B cell (primary cell): ENCODE results near the gene PSTK. TPM values are rescaled to one million over a fixed set of nuclear protein-coding genes. Genes with fewer than 3 reads are reported as not detected.

Experiments
- ATAC-seq: fragments of 200-7000 bp; cut with Tn5 transposase; one replicate; pipeline ENCODE4 v1.10.0; 2021; ENCODE audit warnings: low read depth, mild to moderate bottlenecking, moderate number of reproducible peaks, moderate library complexity
- CTCF ChIA-PET: fragments of 350-600 bp; sonication (Branson Sonifier 250); formaldehyde crosslinking; loops from one replicate; lab custom pipeline; 2021; ENCODE audit warnings: antibody characterized with exemption, inconsistent platforms; lab: Charles Lee
- POLR2A ChIA-PET: fragments of 350-600 bp; sonication (Branson Sonifier 250); formaldehyde crosslinking; loops from one replicate; lab custom pipeline; 2021; ENCODE audit warnings: antibody characterized with exemption; lab: Charles Lee
- DNase-seq: peaks from one replicate; pipeline ENCODE4 v3.0.0; 2013
- H2AFZ ChIP-seq: 2 replicates; pipeline ENCODE4 v1.6.1; 2012; ENCODE audit warnings: mild to moderate bottlenecking, low read depth, low read length; ENCODE audit not compliant: insufficient read depth, poor library complexity, severe bottlenecking
- H3K27ac ChIP-seq, 2 donors: 1 replicate in 1 of 2; 2 replicates in 1 of 2; pipeline ENCODE4 v1.5.1; 2012 to 2013; ENCODE audit warnings: low read length in 2 of 2, mild to moderate bottlenecking in 2 of 2, moderate library complexity in 1 of 2
- H3K27me3 ChIP-seq, 4 experiments: fragments of 200-600 bp in 1 of 4; sonication (generic) in 1 of 4; replicated peaks in 1 of 4; 1 replicate in 2 of 4; 2 replicates in 2 of 4; pipeline versions ENCODE4 v1.6.1 to v1.7.0; 2013 to 2016; ENCODE audit warnings: low read length in 3 of 4, mild to moderate bottlenecking in 2 of 4, mixed read lengths in 1 of 4, moderate library complexity in 1 of 4; ENCODE audit not compliant: insufficient read depth in 4 of 4, control insufficient read depth in 3 of 4; ENCODE audit errors: control extremely low read depth in 1 of 4
- H3K36me3 ChIP-seq, 2 experiments: replicated peaks in 1 of 2; 1 replicate in 1 of 2; 2 replicates in 1 of 2; pipeline versions ENCODE4 v1.6.1 to v1.7.1; 2013; ENCODE audit warnings: low read length in 1 of 2; ENCODE audit not compliant: insufficient read depth in 2 of 2, control insufficient read depth in 1 of 2; ENCODE audit errors: control extremely low read depth in 1 of 2, extremely low read depth in 1 of 2
- H3K4me1 ChIP-seq, 2 donors: fragments of 200-600 bp in 1 of 2; sonication (generic) in 1 of 2; 1 replicate in 1 of 2; 2 replicates in 1 of 2; pipeline versions ENCODE4 v1.5.1 to v1.6.1; 2013 to 2017; ENCODE audit warnings: low read length in 2 of 2; ENCODE audit not compliant: control insufficient read depth in 2 of 2, insufficient read depth in 2 of 2
- H3K4me2 ChIP-seq: replicated peaks from 2 replicates; pipeline ENCODE3; 2012; ENCODE audit warnings: mild to moderate bottlenecking, low read depth, low read length; ENCODE audit not compliant: poor library complexity, severe bottlenecking
- H3K4me3 ChIP-seq, 5 experiments: fragments of 200-600 bp in 1 of 5; sonication (generic) in 1 of 5; 1 replicate in 3 of 5; 2 replicates in 2 of 5; pipeline versions ENCODE4 v1.5.1 to v1.7.0; 2011 to 2016; ENCODE audit warnings: low read length in 4 of 5, mild to moderate bottlenecking in 4 of 5, low read depth in 2 of 5, control low read depth in 1 of 5, moderate library complexity in 1 of 5; ENCODE audit not compliant: insufficient read depth in 1 of 5; ENCODE audit errors: control extremely low read depth in 1 of 5, extremely low read depth in 1 of 5
- H3K79me2 ChIP-seq: fragments of 200-600 bp; sonication (generic); one replicate; pipeline ENCODE4 v1.6.0; 2016; ENCODE audit warnings: low read length; ENCODE audit not compliant: control insufficient read depth, insufficient read depth
- H3K9ac ChIP-seq: fragments of 200-600 bp; sonication (generic); 2 replicates; pipeline ENCODE4 v1.6.1; 2017; ENCODE audit warnings: mild to moderate bottlenecking, low read length, moderate library complexity
- H3K9me3 ChIP-seq, 3 donors: one replicate each; pipeline versions ENCODE4 v1.6.1 to v1.7.1; 2013; ENCODE audit warnings: low read length in 2 of 3; ENCODE audit not compliant: control insufficient read depth in 2 of 3, insufficient read depth in 1 of 3; ENCODE audit errors: control extremely low read depth in 1 of 3
- H4K20me1 ChIP-seq: 2 replicates; pipeline ENCODE4 v1.6.0; 2012; ENCODE audit warnings: mild to moderate bottlenecking, low read length; ENCODE audit not compliant: insufficient read depth, control insufficient read depth, poor library complexity, severe bottlenecking
- H3K27ac Mint-ChIP-seq: one replicate; pipeline ENCODE4 v1.8.0; 2021; ENCODE audit warnings: mixed read lengths
- H3K27me3 Mint-ChIP-seq: one replicate; pipeline ENCODE4 v1.8.0; 2021; ENCODE audit warnings: mixed read lengths
- H3K4me1 Mint-ChIP-seq: one replicate; pipeline ENCODE4 v1.8.0; 2021; ENCODE audit warnings: mixed read lengths
- H3K4me3 Mint-ChIP-seq: one replicate; pipeline ENCODE4 v1.8.0; 2021; ENCODE audit warnings: mixed read lengths
- H3K9me3 Mint-ChIP-seq: one replicate; pipeline ENCODE4 v1.8.0; 2022; ENCODE audit warnings: mixed read lengths; ENCODE audit not compliant: insufficient read depth
- EZH2 ChIP-seq: IDR thresholded peaks from 2 replicates; pipeline ENCODE4 v1.6.1; 2012; ENCODE audit warnings: borderline replicate concordance, low read depth, mild to moderate bottlenecking, moderate library complexity, low read length; ENCODE audit not compliant: insufficient read depth, poor library complexity, severe bottlenecking
- WGBS: methylation state at CpG from one replicate; pipeline ENCODE4 v1.1.5; 2013; ENCODE audit warnings: missing lambda C conversion rate; ENCODE audit not compliant: insufficient coverage; 5-methylcytosine and 5-hydroxymethylcytosine counted together
- intact Hi-C: fragments of 100-400 bp; cut with micrococcal nuclease; formaldehyde crosslinking; loops from one replicate; pipeline ENCODE4 v1.10.0; 2022
- polyA plus RNA-seq: library from polyadenylated mRNA; depleted of rRNA; stranded (reverse); fragments of >200 nt; gene quantifications from 2 replicates; pipeline ENCODE4 v1.2.3, GENCODE V29; 2012
- total RNA-seq, 2 donors: library from RNA; stranded (reverse); fragments of 120-200 nt in 1 of 2; gene quantifications; 1 replicate in 1 of 2; 2 replicates in 1 of 2; pipeline versions ENCODE4 v1.2.3 to v1.2.4, GENCODE V29; 2013 to 2022
- TF ChIP-seq, protein P1 (sequence below): fragments of 200-600 bp; IDR thresholded peaks from one replicate; pipeline ENCODE4 v1.8.0; 2022; ENCODE audit warnings: antibody characterized with exemption, mild to moderate bottlenecking

PSTK gene
- total and polyA plus RNA-seq, 2 donors (not counting 1 experiment from before 2014, with no cell fraction given), result 4.2 to 8.5 TPM

DNA sequence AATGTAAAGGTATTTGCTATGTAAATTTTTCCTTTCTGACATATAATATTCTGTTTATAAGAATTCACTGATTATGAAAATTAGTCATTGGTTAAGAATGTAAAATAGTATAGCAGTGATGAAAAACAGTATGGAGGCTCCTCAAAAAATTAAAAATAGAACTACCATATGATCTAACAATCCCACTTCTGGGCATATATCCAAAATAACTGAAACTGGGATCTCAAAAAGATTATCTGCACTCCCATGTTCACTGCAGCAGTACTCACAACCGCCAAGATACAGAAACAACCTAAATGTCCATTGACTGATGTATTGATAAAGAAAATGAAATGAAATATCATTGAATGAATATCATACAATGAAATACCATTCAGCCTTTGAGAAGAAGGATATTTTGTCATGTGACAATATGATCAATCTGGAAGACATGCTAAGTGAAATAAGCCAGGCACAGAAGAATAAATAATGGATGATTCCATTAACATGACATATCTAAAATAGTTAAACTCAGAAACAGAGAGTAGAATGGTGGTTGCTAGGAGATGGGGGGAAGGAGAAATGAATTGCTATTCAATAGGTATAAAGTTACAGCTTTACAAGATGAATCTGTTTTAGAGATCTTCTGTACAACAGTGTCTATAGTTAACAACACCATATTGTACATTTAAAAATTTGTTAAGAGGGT lies 40.2 kb upstream of the PSTK start:
- Histone ChIP-seq H2AFZ (no peak overlapping the region), H3K9ac (no peak overlapping the region), H3K27ac (no peak overlapping the region), H3K4me3 (no peak overlapping the region), H3K79me2 (no peaks in the 10 kb centered on the region), H3K4me1 (no peaks in the 10 kb centered on the region), H3K4me2 (no peak overlapping the region), H3K9me3 (no peaks in the 10 kb centered on the region), H4K20me1 (no peaks in the 10 kb centered on the region), H3K36me3 (peaks cover 11 to 14% of the 10 kb centered on the region in 2 experiments), H3K27me3 (no peaks in the 10 kb centered on the region)
- no peak overlapping the region for H3K4me3 Mint-ChIP-seq
- no peak overlapping the region for H3K27ac Mint-ChIP-seq
- CTCF ChIA-PET, result no interaction called here
- no CpG with 5 or more reads among the region's 1 CpG for WGBS
- DNase-seq (no peak), ATAC-seq (no peak)
- H3K4me1 Mint-ChIP-seq, result no peaks in the 10 kb centered on the region
- intact Hi-C loops, result no loop called here
- no peaks in the 10 kb centered on the region for H3K9me3 Mint-ChIP-seq
- POLR2A ChIA-PET, result no interaction called here
- TF ChIP-seq, protein P1, sequence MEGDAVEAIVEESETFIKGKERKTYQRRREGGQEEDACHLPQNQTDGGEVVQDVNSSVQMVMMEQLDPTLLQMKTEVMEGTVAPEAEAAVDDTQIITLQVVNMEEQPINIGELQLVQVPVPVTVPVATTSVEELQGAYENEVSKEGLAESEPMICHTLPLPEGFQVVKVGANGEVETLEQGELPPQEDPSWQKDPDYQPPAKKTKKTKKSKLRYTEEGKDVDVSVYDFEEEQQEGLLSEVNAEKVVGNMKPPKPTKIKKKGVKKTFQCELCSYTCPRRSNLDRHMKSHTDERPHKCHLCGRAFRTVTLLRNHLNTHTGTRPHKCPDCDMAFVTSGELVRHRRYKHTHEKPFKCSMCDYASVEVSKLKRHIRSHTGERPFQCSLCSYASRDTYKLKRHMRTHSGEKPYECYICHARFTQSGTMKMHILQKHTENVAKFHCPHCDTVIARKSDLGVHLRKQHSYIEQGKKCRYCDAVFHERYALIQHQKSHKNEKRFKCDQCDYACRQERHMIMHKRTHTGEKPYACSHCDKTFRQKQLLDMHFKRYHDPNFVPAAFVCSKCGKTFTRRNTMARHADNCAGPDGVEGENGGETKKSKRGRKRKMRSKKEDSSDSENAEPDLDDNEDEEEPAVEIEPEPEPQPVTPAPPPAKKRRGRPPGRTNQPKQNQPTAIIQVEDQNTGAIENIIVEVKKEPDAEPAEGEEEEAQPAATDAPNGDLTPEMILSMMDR, result no peak
- no peak for TF ChIP-seq EZH2
- no peaks in the 10 kb centered on the region for H3K27me3 Mint-ChIP-seq

DNA sequence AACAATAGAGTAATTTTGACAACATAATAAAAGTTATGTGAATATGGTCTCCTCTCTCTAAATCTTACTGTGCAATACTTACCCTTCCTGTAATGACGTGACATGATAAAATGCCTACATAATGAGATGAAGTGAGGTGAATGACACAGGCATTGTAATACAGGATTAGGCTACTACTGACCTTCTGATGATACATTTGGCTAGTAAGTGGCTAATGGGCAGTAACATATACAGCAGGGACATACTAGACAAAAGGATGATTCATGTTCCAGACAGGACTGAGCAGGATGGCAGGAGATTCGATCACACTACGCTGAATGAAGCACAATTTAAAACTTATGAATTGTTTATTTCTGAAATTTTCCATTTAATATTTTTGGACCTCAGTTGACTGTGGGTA lies 30.9 kb upstream of the PSTK start:
- Histone ChIP-seq H4K20me1 (no peaks in the 10 kb centered on the region), H3K4me1 (peaks cover 11 to 13% of the 10 kb centered on the region in 2 donors), H3K79me2 (peaks cover 3% of the 10 kb centered on the region), H2AFZ (no peak overlapping the region), H3K9me3 (peaks cover 0 to 1% (median 0%) of the 10 kb centered on the region in 3 donors), H3K4me3 (no peak overlapping the region), H3K4me2 (no peak overlapping the region), H3K27ac (no peak overlapping the region), H3K27me3 (no peaks in the 10 kb centered on the region), H3K36me3 (peaks cover 0 to 16% of the 10 kb centered on the region in 2 experiments), H3K9ac (no peak overlapping the region)
- CTCF ChIA-PET, result no interaction called here
- Mint-ChIP-seq H3K9me3 (no peaks in the 10 kb centered on the region), H3K27ac (no peak overlapping the region), H3K4me1 (peaks cover 20% of the 10 kb centered on the region), H3K27me3 (no peaks in the 10 kb centered on the region), H3K4me3 (no peak overlapping the region)
- TF ChIP-seq, protein P1, result no peak
- TF ChIP-seq EZH2, result no peak
- WGBS, result no CpG with 5 or more reads among the region's 3 CpGs
- POLR2A ChIA-PET, result no interaction called here
- no peak for DNase-seq
- ATAC-seq, result no peak
- intact Hi-C loops, result no loop called here
